GM19025 (cell line): ENCODE results near the gene AKAP1.

ENCODE experiments used
- ATAC-seq: cut with Tn5 transposase; IDR thresholded peaks from one replicate; pipeline ENCODE4 v1.9.1; 2021; ENCODE audit warnings: mild to moderate bottlenecking, low read depth, moderate library complexity; ENCODE audit not compliant: unreplicated experiment

The AKAP1 gene

GRCh38 chr17:57124053-57124452 is 39.0 kb downstream of the AKAP1 start:
- no peak for ATAC-seq

GRCh38 chr17:57125406-57125805 is 40.4 kb downstream of the AKAP1 start:
- ATAC-seq: no peak

GRCh38 chr17:57125866-57126265 is 40.8 kb downstream of the AKAP1 start:
- no peak for ATAC-seq

- ATAC-seq: no peak
Measured at GRCh38 chr17:57130708-57131461, 45.8 kb downstream of the AKAP1 start.

GRCh38 chr17:57132663-57133062 is 47.6 kb downstream of the AKAP1 start:
- no peak for ATAC-seq

- no peak for ATAC-seq
Measured at GRCh38 chr17:57133486-57133885, 48.4 kb downstream of the AKAP1 start.

- ATAC-seq: no peak
Measured at GRCh38 chr17:57135026-57135788, 50.2 kb downstream of the AKAP1 start.

- ATAC-seq: no peak
Measured at GRCh38 chr17:57135789-57136291, 50.8 kb downstream of the AKAP1 start.

GRCh38 chr17:57136355-57136754 is 51.3 kb downstream of the AKAP1 start:
- no peak for ATAC-seq

GRCh38 chr17:57138030-57138911 is 53.2 kb downstream of the AKAP1 start:
- no peak for ATAC-seq

GRCh38 chr17:57138956-57139576 is 54.0 kb downstream of the AKAP1 start:
- no peak for ATAC-seq

- ATAC-seq: no peak
Measured at GRCh38 chr17:57140316-57140715, 55.3 kb downstream of the AKAP1 start.

GRCh38 chr17:57142925-57143324 is 57.9 kb downstream of the AKAP1 start:
- no peak for ATAC-seq

- no peak for ATAC-seq
Measured at GRCh38 chr17:57143361-57143760, 58.3 kb downstream of the AKAP1 start.

- ATAC-seq: no peak
Measured at GRCh38 chr17:57143919-57144318, 58.9 kb downstream of the AKAP1 start.

- no peak for ATAC-seq
Measured at GRCh38 chr17:57144567-57144966, 59.5 kb downstream of the AKAP1 start.

- ATAC-seq: no peak
Measured at GRCh38 chr17:57145347-57145746, 60.3 kb downstream of the AKAP1 start.

- no peak for ATAC-seq
Measured at GRCh38 chr17:57146273-57146672, 61.2 kb downstream of the AKAP1 start.

GRCh38 chr17:57151798-57152197 is 66.8 kb downstream of the AKAP1 start:
- ATAC-seq: no peak

- no peak for ATAC-seq
Measured at GRCh38 chr17:57152967-57153528, 68.0 kb downstream of the AKAP1 start.
